HG03439 (cell line): ENCODE measurements around the gene ABAT.
"Not testable (repeated sequence)": the region's sequence is repeated elsewhere in the genome, so short reads cannot be mapped to it uniquely, and the experiment has no call there.

Source experiments
- ATAC-seq: cut with Tn5 transposase; IDR thresholded peaks from one replicate; pipeline ENCODE4 v1.9.1; 2021; ENCODE audit warnings: mild to moderate bottlenecking, moderate library complexity; ENCODE audit not compliant: unreplicated experiment

The ABAT gene

GRCh38 chr16:8739151-8739550, 64.7 kb downstream of the ABAT start:
- no peak for ATAC-seq

DNA sequence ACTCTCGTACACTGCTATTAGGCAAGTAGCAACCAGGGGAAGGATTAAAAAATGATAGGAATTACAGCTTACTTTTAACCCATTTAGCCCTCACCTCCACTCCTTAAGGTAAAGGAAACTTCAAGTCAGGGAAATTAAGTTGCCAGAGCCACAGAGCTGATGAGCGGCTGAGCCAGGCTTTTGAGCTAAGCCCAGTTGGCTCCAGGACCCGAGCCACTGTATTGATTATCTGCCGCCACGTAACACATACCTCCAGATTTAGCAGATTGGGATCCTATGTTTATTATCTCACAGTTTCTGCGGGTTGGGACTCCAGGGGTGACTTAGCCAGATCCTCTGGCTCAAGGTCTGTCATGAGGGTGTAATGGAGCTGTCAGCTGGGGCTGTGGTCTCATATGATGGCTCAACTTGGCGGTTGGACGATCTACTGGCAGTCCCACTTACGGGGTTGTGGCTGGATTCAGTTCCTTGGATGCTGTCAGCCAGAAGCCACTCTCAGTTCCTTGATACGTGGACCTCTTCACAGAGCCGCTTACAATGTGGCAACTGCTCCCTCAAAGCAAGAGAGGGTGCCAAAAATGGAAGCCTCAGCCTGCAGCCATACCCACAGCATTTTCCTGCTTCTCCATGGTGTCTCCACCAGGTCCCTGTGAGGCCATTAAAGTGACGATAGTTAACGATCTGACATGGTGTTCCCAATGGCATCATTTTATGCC, 65.7 kb downstream of the ABAT start:
- no peak for ATAC-seq

GRCh38 chr16:8740775-8741355, 66.4 kb downstream of the ABAT start:
- ATAC-seq: no peak

GRCh38 chr16:8741636-8742035, 67.2 kb downstream of the ABAT start:
- ATAC-seq: no peak

- ATAC-seq: no peak
Measured at GRCh38 chr16:8742068-8742467, 67.7 kb downstream of the ABAT start.

DNA sequence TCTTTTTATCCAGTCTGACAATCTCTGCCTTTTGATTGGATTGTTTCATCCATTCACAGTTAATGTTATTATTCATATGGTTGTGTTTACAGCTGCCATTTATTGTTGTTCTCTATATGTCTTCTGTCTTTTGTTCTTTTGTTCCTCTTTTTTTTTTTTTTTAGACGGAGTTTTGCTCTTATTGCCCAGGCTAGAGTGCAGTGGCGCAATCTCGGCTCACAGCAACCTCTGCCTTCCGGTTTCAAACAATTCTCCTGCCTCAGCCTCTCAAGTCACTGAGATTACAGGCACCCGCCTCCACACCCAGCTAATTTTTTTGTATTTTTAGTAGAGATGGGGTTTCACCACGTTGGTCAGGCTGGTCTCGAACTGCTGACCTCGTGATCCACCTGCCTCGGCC, 74.5 kb downstream of the ABAT start:
- ATAC-seq: not testable (repeated sequence)

GRCh38 chr16:8751481-8752311, 77.3 kb downstream of the ABAT start:
- no peak for ATAC-seq

- no peak for ATAC-seq
Measured at GRCh38 chr16:8752706-8753105, 78.3 kb downstream of the ABAT start.

DNA sequence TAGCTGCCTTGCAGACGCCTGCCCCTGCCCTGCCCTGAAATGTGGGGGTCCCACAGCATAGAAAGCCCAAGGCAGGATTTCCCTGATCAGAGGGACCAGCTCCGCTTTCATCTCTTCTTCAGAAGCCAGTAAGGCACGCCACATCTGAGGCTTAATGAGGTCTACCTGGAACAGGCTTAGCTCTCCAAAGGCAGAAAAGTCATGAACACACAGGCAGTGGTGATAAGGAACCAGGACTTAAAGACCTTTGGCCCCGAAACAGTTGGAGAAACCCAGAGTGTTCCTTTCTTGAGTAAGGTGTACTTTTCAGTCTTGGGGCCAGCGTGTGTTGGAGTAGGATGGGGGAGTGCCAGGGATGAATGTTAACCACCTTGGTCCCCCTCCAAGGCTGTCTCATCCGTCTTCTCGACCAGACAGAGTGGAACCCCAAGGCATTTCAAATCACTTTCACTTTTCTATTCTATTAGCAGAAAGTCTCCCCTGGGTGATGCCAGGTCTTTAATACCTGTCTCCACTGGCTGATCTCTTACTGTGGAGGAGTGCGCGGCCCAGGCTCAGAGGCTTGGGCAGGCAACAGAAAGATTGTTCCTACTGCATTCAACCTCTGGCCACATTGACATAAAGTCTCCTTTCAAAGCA, 79.1 kb downstream of the ABAT start:
- no peak for ATAC-seq

DNA sequence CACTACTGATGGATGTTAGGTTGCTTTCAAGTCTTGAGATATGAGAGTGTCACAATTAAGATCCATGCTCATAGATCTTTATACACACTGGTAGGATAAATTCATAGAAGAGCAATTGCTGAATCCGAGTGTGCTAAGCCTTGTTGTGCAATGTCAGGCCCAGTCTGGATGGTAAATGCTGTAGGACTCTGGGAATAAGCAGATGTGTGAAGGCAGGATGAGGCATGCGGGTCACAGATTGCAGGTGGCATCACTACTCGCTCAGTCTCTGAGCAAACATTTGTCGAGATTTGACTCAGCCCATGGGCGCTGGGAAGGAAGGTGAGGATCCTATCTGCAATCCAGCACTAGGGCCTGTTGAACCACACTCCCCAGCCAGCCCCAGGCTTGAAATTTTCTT, 82.3 kb downstream of the ABAT start:
- ATAC-seq: no peak

DNA sequence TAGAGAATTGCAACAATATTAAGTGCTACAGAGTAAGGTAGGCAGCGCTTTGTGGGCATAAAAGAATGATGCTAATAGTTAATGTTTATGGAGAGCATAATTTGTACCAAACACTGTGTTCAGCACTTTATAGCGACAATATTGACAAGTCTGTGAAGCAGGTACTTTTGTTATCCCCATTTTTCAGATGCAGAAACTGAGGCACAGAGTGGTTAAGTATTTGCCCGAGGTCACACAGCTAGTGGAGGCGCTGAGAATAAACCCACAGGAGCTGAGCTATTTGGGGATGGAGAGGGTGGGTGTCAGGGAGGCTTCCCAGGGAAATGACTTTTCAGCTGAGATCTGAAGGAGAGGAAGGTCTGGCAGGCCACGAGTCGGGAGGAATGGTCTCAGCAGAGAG, 83.6 kb downstream of the ABAT start:
- no peak for ATAC-seq

GRCh38 chr16:8760021-8760420, 85.6 kb downstream of the ABAT start:
- ATAC-seq: no peak

- no peak for ATAC-seq
Measured at GRCh38 chr16:8761078-8761477, 86.7 kb downstream of the ABAT start.

DNA sequence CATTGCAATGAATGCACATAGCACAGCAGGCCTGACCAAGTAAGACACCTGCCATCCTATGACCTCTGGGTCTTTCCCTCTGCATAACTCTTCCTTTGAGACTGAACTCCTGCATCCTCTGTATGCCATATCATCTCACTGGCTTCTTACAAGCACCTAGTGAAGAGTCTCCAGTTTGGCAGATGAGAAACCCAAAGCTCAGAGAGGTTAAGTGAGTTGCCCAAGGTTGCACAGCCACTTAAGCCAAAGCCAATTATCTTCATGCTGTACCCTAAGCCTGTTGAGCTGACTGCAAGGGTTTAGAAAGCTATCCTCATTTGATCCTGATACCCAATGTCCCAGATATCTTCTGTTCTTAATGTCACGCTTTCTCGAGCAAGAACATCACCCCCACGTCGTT, 87.8 kb downstream of the ABAT start:
- no peak for ATAC-seq

DNA sequence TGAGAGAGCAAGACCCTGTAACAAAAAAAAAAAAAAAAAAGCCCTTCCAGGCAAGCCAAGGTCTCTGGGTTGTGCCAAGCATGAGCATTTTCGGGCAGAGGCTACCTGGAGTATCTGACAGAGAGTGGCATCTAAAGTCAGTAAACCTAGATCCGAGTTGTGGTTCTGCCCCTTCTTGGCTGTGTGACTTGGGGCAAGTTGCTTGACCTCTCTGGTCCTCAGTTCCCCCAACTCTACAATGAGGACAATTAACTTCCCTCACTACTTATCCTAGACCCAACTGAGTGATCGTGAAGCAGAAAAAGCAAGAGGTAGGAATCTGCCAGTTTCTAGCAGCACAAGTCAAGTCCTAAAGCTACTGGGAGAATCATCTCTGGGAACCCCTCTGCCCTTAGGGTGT, 88.7 kb downstream of the ABAT start:
- no peak for ATAC-seq

- no peak for ATAC-seq
Measured at GRCh38 chr16:8763899-8764298, 89.5 kb downstream of the ABAT start.

GRCh38 chr16:8764525-8765250, 90.3 kb downstream of the ABAT start:
- ATAC-seq: no peak

GRCh38 chr16:8767176-8767575, 92.8 kb downstream of the ABAT start:
- ATAC-seq: no peak

DNA sequence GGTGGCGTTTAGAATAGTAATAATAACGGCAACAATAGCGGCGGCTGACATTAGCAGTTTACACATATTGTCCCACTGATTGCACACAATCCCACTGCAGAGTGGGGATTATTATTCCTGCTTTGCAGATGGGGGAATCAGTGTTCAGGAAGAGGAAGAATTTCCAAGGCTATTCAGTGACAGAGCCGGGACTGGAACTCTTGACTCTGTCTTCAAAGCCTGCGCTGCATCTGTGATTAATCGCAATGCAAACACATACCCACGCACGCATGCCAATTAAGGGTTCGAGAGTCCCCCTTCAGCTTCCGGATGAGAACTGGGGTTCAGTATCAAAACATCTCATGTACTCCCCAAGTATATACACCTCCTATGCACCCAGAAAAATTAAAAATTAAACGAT, 93.9 kb downstream of the ABAT start:
- no peak for ATAC-seq

- ATAC-seq: no peak
Measured at GRCh38 chr16:8768692-8769091, 94.3 kb downstream of the ABAT start.

DNA sequence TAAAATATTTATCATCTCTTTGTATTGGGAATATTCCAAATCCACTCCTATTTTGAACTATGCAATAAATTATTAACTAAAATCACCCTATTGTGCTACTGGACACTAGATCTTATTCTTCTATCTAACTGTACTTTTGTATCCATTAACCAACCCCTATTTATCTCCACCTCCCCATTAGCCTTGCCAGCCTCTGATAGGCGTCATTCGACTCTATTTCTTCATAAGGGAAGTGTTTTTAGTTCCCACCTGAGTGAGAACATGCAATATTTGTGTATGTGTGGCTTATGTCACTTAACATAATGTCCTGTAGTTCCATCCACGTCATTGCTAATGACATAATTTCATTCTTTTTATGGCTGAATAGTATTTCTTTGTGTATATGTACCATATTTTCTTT, 99.1 kb downstream of the ABAT start:
- ATAC-seq: no peak
